Heart left ventricle (tissue), 16 donors: ENCODE results near the gene CNN3. TPM values are rescaled to one million over a fixed set of nuclear protein-coding genes. Genes with fewer than 3 reads are reported as not detected.

Experiments
- ATAC-seq, 4 donors: fragments of 200-7000 bp; cut with Tn5 transposase; one replicate each; pipeline ENCODE4 v1.9.1; 2020 to 2022; ENCODE audit warnings: moderate library complexity in 4 of 4, mild to moderate bottlenecking in 3 of 4, moderate number of reproducible peaks in 1 of 4
- DNase-seq, 5 donors: peaks; one replicate each; pipeline ENCODE4 v3.0.0-alpha.2; 2020
- H3K27ac ChIP-seq, 12 donors: fragments of 200-600 bp; sonication (generic) in 4 of 12; one replicate each; pipeline versions ENCODE4 v1.5.0 to v1.8.0; 2016 to 2022; ENCODE audit warnings: mild to moderate bottlenecking in 2 of 12
- H3K27me3 ChIP-seq, 9 donors: fragments of 200-600 bp; sonication (generic) in 2 of 9; one replicate each; pipeline versions ENCODE4 v1.5.1 to v1.8.0; 2016 to 2022; ENCODE audit warnings: mild to moderate bottlenecking in 3 of 9
- H3K36me3 ChIP-seq, 9 donors: fragments of 200-600 bp; sonication (generic) in 2 of 9; one replicate each; pipeline versions ENCODE4 v1.5.0 to v1.8.0; 2018 to 2022; ENCODE audit warnings: mild to moderate bottlenecking in 2 of 9
- H3K4me1 ChIP-seq, 12 donors: fragments of 200-600 bp; sonication (generic) in 4 of 12; one replicate each; pipeline versions ENCODE4 v1.5.0 to v1.8.0; 2016 to 2022; ENCODE audit warnings: mild to moderate bottlenecking in 3 of 12
- H3K4me3 ChIP-seq, 12 donors: fragments of 200-600 bp; sonication (generic) in 4 of 12; one replicate each; pipeline versions ENCODE4 v1.5.0 to v1.8.0; 2017 to 2022; ENCODE audit warnings: mild to moderate bottlenecking in 9 of 12, moderate library complexity in 4 of 12
- H3K9me3 ChIP-seq, 12 donors: fragments of 200-600 bp; sonication (generic) in 4 of 12; one replicate each; pipeline versions ENCODE4 v1.5.0 to v1.8.0; 2016 to 2022; ENCODE audit warnings: mild to moderate bottlenecking in 1 of 12
- POLR2A ChIP-seq, 2 donors: fragments of 450-650 bp; IDR thresholded peaks; one replicate each; pipeline ENCODE4 v1.6.1; 2017; ENCODE audit warnings: antibody characterized with exemption in 2 of 2, mild to moderate bottlenecking in 2 of 2, moderate library complexity in 2 of 2
- WGBS, 4 donors: extraction: QIAGEN DNeasy Blood & Tissue Kit in 2 of 4; methylation state at CpG; one replicate each; pipeline versions ENCODE4 v1.1.5 to v1.1.7; 2013 to 2018; 5-methylcytosine and 5-hydroxymethylcytosine counted together
- intact Hi-C, 10 donors: fragments of 100-400 bp; cut with DNase I; formaldehyde crosslinking; loops; one replicate each; pipeline versions ENCODE4 v1.11.1 to v1.14.2; 2022
- polyA plus RNA-seq, 2 donors: library from polyadenylated mRNA; stranded (reverse); fragments of 200-250 nt; gene quantifications; one replicate each; pipeline ENCODE4 v1.2.3, GENCODE V29; 2013
- total RNA-seq, 9 donors: library from RNA; depleted of rRNA in 2 of 9; stranded (reverse); fragments of >200 nt in 2 of 9; fragmentation: NEBNext Ultra II Directional in 3 of 9; extraction: Animal tissue kit (Norgen Biotek cat#: 25700) in 3 of 9; gene quantifications; one replicate each; pipeline versions ENCODE4 v1.1.0 to v1.2.4, GENCODE V29; 2016 to 2023
- TF ChIP-seq, protein P1 (sequence below), 12 donors: fragments of 200-600 bp; sonication (generic) in 4 of 12; IDR thresholded peaks; one replicate each; pipeline versions ENCODE4 v1.5.0 to v1.8.0; 2018 to 2022; ENCODE audit warnings: antibody characterized with exemption in 12 of 12, mild to moderate bottlenecking in 5 of 12
- donor health status: ischemic (EF 13 %, LVEDD 7.1; RV severe dilation, severe dysfunction).
- donor health status: healthy with polysubstance abuse.
- donor health status: DM: no; HTN: yes; CAD: no.
- donor health status: DM: no; HTN: no; CAD: no.
- donor health status: ischemic (EF 25% LVEDD 6.9; RV normal size, moderate dysfunction).
- donor health status: ischemic (EF 25% LVEDD 5.7; RV mildly dilated, moderate dysfunction).
- donor health status: healthy.
- donor health status: DM: yes; HTN: yes; CAD: no.
- donor health status: ischemic (EF 35%, LVEDD 5.7; RV mildly dilated, moderate dysfunction).
- donor health status: nonischemic (EF 11% LVEDD 7.7; RV severe dilation, severe dysfunction).
- donor health status: DM: yes; HTN: yes; CAD: no.
- donor health status: PGD.
- donor health status: ischemic (EF 29% LVEDD 5.4; RV normal size, mild dysfunction).
- donor health status: nonischemic (EF 23%, LVEDD 6.1; RV moderate dilation, normal function).

Gene CNN3
- total and polyA plus RNA-seq, 11 donors, result 23.8 to 115 (median 73.8) TPM

DNA sequence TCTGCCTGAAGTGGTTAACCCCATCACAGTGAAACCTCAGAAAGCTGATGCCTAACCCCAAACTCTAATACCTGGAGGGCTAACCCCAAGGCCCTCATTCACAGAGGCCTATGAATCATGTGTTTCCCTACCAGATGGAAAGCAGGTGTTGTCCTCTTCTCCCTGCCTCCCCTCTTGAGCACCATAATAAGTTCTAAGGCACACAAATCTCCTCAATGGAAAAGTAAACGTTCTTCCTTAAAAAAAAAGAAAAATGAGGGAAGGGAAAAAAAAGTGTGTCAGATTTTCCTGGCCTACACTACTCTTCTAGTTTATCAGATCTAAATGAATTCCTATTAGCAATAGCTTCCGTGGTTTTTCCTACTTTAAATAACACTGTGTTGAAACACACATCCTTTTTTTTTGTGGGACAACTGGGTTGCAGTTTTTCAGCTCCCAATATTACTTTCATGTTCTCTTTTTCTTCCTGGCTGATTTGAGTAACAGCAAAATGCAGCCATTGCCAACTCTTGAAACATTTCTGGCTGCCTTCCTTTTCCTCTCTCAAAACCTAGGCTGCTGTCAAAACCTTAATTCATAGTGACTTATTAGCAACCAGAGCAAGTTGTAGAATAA, 63.5 kb downstream of the CNN3 start:
- DNase-seq, result no peak
- TF ChIP-seq POLR2A (IDR thresholded peaks at IDR 0.05), result no peak
- TF ChIP-seq, protein P1, sequence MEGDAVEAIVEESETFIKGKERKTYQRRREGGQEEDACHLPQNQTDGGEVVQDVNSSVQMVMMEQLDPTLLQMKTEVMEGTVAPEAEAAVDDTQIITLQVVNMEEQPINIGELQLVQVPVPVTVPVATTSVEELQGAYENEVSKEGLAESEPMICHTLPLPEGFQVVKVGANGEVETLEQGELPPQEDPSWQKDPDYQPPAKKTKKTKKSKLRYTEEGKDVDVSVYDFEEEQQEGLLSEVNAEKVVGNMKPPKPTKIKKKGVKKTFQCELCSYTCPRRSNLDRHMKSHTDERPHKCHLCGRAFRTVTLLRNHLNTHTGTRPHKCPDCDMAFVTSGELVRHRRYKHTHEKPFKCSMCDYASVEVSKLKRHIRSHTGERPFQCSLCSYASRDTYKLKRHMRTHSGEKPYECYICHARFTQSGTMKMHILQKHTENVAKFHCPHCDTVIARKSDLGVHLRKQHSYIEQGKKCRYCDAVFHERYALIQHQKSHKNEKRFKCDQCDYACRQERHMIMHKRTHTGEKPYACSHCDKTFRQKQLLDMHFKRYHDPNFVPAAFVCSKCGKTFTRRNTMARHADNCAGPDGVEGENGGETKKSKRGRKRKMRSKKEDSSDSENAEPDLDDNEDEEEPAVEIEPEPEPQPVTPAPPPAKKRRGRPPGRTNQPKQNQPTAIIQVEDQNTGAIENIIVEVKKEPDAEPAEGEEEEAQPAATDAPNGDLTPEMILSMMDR (IDR thresholded peaks at IDR 0.05), result no peak
- H3K9me3 ChIP-seq, result no peaks in the 10 kb centered on the region
- peak overlapping the region in 2 of 12 donors; percentile 7 to 15 for H3K4me3 ChIP-seq
- peak overlapping the region; percentile 58 to 89 (median 80) for H3K27ac ChIP-seq
- H3K27me3 ChIP-seq, result no peaks in the 10 kb centered on the region
- WGBS, 4 donors, result 4 to 22% (median 10%) methylated on average over 2 of the region's 2 CpGs
- intact Hi-C loops, result loop anchor here in 1 of 10 donors (2.0 kb wide), 1 partner anchor 63 kb away; the partner anchor contains the start of gene CNN3
- ATAC-seq, result peak; percentile 39 to 70 (median 57)
- H3K36me3 ChIP-seq, result no peaks in the 10 kb centered on the region
- peaks cover 0 to 75% (median 31%) of the 10 kb centered on the region in 12 donors for H3K4me1 ChIP-seq

DNA sequence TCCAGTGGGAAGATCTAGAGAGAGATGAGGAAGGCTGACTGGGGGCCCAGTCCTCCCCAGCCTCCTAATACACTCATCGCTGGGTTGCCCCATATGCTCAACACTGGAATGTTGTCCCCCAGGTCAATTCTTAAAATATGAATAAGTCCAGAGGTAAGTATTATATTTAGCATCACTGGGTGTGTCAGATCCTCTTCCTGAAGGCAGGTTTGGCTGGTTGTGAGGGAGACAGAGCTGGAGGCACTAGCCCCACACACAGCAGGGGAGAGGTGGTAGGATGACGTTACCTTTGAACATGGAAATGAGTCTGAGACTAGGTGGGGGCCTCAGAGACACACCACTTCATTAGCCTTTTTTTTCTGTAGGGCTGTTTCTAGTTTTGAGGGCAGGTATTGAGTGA, 64.2 kb downstream of the CNN3 start:
- Histone ChIP-seq H3K9me3 (no peaks in the 10 kb centered on the region), H3K36me3 (no peaks in the 10 kb centered on the region), H3K4me1 (peaks cover 0 to 75% (median 31%) of the 10 kb centered on the region in 12 donors), H3K27ac (peak overlapping the region; percentile 58 to 89 (median 80)), H3K4me3 (no peak overlapping the region), H3K27me3 (no peaks in the 10 kb centered on the region)
- ATAC-seq (no peak), DNase-seq (no peak)
- TF ChIP-seq, protein P1 (IDR thresholded peaks at IDR 0.05), result no peak
- no peak for TF ChIP-seq POLR2A (IDR thresholded peaks at IDR 0.05)
- intact Hi-C loops, result loop anchor here in 1 of 10 donors (2.0 kb wide), 1 partner anchor 64 kb away; the partner anchor contains the start of gene CNN3
- 96 to 100% (median 99%) methylated on average over 2 of the region's 2 CpGs for WGBS, 4 donors

DNA sequence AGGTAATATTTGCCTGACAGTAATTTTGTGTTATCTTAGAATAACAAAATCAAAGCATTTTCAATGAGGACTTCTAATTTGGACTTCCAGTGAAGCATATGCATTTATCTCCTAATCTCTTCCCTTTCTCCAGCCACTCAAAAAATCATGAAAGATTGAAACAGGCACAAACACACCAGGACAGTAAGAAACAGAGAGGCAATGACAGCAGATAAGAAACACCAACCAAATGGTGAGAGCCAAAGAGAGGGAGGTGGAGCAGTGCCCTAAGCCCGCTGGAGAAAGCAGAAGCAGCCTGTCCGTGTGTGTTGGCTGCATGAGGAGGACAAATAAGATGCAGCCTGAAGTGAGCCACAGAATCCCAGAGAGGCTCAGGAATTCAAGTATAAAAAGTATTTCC, 67.7 kb downstream of the CNN3 start:
- no peaks in the 10 kb centered on the region for H3K9me3 ChIP-seq
- intact Hi-C loops, result loop anchor here in 5 of 10 donors (5.0 to 10.0 kb wide), 5 partner anchors 56 to 376 kb away; partner anchors contain the start of genes CNN3 (in 2 of the 5) and RWDD3 (in 1 of the 5)
- H3K27me3 ChIP-seq, result no peaks in the 10 kb centered on the region
- TF ChIP-seq, protein P1 (IDR thresholded peaks at IDR 0.05), result no peak
- no peak for TF ChIP-seq POLR2A (IDR thresholded peaks at IDR 0.05)
- peaks cover 0 to 57% (median 26%) of the 10 kb centered on the region in 12 donors for H3K4me1 ChIP-seq
- H3K27ac ChIP-seq, result peak overlapping the region in 1 of 12 donors; percentile 15
- ATAC-seq (no peak), DNase-seq (no peak)
- no peak overlapping the region for H3K4me3 ChIP-seq
- H3K36me3 ChIP-seq, result no peaks in the 10 kb centered on the region
- WGBS, 4 donors, result 51 to 84% (median 63%) methylated on average over 2 of the region's 2 CpGs

DNA sequence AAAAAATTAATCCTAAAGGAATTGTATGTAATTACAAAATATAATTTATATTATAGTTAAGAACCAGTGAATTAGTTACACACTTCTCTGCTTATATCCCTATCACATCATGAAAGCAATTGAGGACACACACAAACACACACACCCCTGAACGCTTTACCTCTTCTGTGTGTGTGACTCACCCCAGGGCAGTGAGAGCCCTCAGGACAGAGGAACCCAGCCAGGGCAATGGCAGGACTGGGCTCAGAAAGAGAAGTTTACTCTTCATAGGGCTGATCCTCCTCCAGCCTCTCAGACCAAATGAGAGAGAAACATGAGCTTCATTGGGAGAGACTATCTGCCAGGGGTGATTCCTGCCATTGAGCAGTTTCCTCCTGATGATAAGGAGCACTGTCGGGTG, 68.6 kb downstream of the CNN3 start:
- Histone ChIP-seq H3K27ac (no peak overlapping the region), H3K27me3 (no peaks in the 10 kb centered on the region), H3K4me1 (peaks cover 0 to 51% (median 23%) of the 10 kb centered on the region in 12 donors), H3K9me3 (no peaks in the 10 kb centered on the region), H3K4me3 (no peak overlapping the region), H3K36me3 (no peaks in the 10 kb centered on the region)
- DNase-seq, result no peak
- 77 to 83% (median 82%) methylated on average over 2 of the region's 2 CpGs for WGBS, 4 donors
- TF ChIP-seq POLR2A (IDR thresholded peaks at IDR 0.05), result no peak
- TF ChIP-seq, protein P1 (IDR thresholded peaks at IDR 0.05), result no peak
- no peak for ATAC-seq
- intact Hi-C loops, result loop anchor here in 5 of 10 donors (5.0 to 10.0 kb wide), 5 partner anchors 57 to 377 kb away; partner anchors contain the start of genes CNN3 (in 2 of the 5) and RWDD3 (in 1 of the 5)
